ENCODE data around the gene GPR61. TPM values are rescaled to one million over a fixed set of nuclear protein-coding genes. Genes with fewer than 3 reads are reported as not detected.

The GPR61 gene
- polyA plus RNA-seq, 1 donor (not counting 4 experiments of a cell fraction or from before 2014, with no cell fraction given) = not detected

GRCh38 chr1:109543988-109544735 is 4.5 kb downstream of the GPR61 start:
- Histone ChIP-seq H3K27ac (ENCODE audit: control insufficient read depth, insufficient read depth, low read length) (no peak overlapping the region), H3K79me2 (ENCODE audit: control insufficient read depth, insufficient read depth, low read length) (peaks cover 23% of the 10 kb centered on the region), H3K36me3 (ENCODE audit: control insufficient read depth in 2 of 2, extremely low read depth in 1 of 2, insufficient read depth in 2 of 2, low read length in 2 of 2) (no peaks in the 10 kb centered on the region), H3K9me3 (ENCODE audit: control insufficient read depth, low read depth, low read length) (no peaks in the 10 kb centered on the region), H3K9ac (ENCODE audit: control insufficient read depth, extremely low read depth, insufficient read depth, low read length) (no peak overlapping the region), H3K4me2 (ENCODE audit: control insufficient read depth, extremely low read depth, insufficient read depth, low read depth, low read length) (no peak overlapping the region), H2AFZ (ENCODE audit: control insufficient read depth, low read length) (no peak overlapping the region), H3K27me3 (ENCODE audit: control insufficient read depth, extremely low read depth, insufficient read depth, low read length) (no peaks in the 10 kb centered on the region), H3K9me1 (ENCODE audit: control insufficient read depth, extremely low read depth, insufficient read depth, low read length) (no peaks in the 10 kb centered on the region), H3K4me1 (ENCODE audit: control insufficient read depth, extremely low read depth, insufficient read depth, low read length) (peaks cover 9% of the 10 kb centered on the region), H4K20me1 (ENCODE audit: control insufficient read depth, extremely low read depth, insufficient read depth, low read length) (no peaks in the 10 kb centered on the region), H3K4me3 (ENCODE audit: control insufficient read depth in 2 of 3, extremely low read depth in 1 of 3, insufficient read depth in 2 of 3, low read depth in 1 of 3, low read length in 3 of 3) (no peak overlapping the region)
- dilution Hi-C loops (cut with MboI; ENCODE audit: extremely low pct_ligation_motif_present, low sequenced_read_pairs) = no loop called here
- TF ChIP-seq CTCF (optimal IDR thresholded peaks at IDR 0.05 in 1 of 3, IDR thresholded peaks at IDR 0.05 in 1 of 3, conservative IDR thresholded peaks at IDR 0.05 in 1 of 3; ENCODE audit: extremely low read depth in 1 of 3, insufficient read depth in 2 of 3, low read length in 3 of 3) (no peak), EZH2 (IDR thresholded peaks at IDR 0.05; ENCODE audit: low read length) (no peak)
- FAIRE-seq (no peak), DNase-seq (ENCODE audit: low read depth, low spot score) (no peak)

- peak overlapping the region; percentile 98 for H3K9ac ChIP-seq (ENCODE audit: control insufficient read depth, extremely low read depth, insufficient read depth, low read length)
- H3K9me1 ChIP-seq (ENCODE audit: control insufficient read depth, extremely low read depth, insufficient read depth, low read length) = no peaks in the 10 kb centered on the region
- H3K4me1 ChIP-seq (ENCODE audit: control insufficient read depth, extremely low read depth, insufficient read depth, low read length) = peaks cover 14% of the 10 kb centered on the region
- DNase-seq (ENCODE audit: low read depth, low spot score) = peak; percentile 41
- TF ChIP-seq CTCF (optimal IDR thresholded peaks at IDR 0.05 in 1 of 3, IDR thresholded peaks at IDR 0.05 in 1 of 3, conservative IDR thresholded peaks at IDR 0.05 in 1 of 3; ENCODE audit: extremely low read depth in 1 of 3, insufficient read depth in 2 of 3, low read length in 3 of 3) = peak; percentile 73 to 93 (median 84)
- no peak for TF ChIP-seq EZH2 (IDR thresholded peaks at IDR 0.05; ENCODE audit: low read length)
- H3K36me3 ChIP-seq (ENCODE audit: control insufficient read depth in 2 of 2, extremely low read depth in 1 of 2, insufficient read depth in 2 of 2, low read length in 2 of 2) = peaks cover 0 to 3% of the 10 kb centered on the region in 2 experiments
- peaks cover 47% of the 10 kb centered on the region for H3K79me2 ChIP-seq (ENCODE audit: control insufficient read depth, insufficient read depth, low read length)
- peak; percentile 58 for FAIRE-seq
- H4K20me1 ChIP-seq (ENCODE audit: control insufficient read depth, extremely low read depth, insufficient read depth, low read length) = peaks cover 9% of the 10 kb centered on the region
- dilution Hi-C loops (cut with MboI; ENCODE audit: extremely low pct_ligation_motif_present, low sequenced_read_pairs) = no loop called here
- H3K27me3 ChIP-seq (ENCODE audit: control insufficient read depth, extremely low read depth, insufficient read depth, low read length) = no peaks in the 10 kb centered on the region
- peak overlapping the region; percentile 83 to 97 (median 88) for H3K4me3 ChIP-seq (ENCODE audit: control insufficient read depth in 2 of 3, extremely low read depth in 1 of 3, insufficient read depth in 2 of 3, low read depth in 1 of 3, low read length in 3 of 3)
- peak overlapping the region; percentile 96 for H3K27ac ChIP-seq (ENCODE audit: control insufficient read depth, insufficient read depth, low read length)
- peak overlapping the region; percentile 98 for H3K4me2 ChIP-seq (ENCODE audit: control insufficient read depth, extremely low read depth, insufficient read depth, low read depth, low read length)
- peak overlapping the region; percentile 94 for H2AFZ ChIP-seq (ENCODE audit: control insufficient read depth, low read length)
- no peaks in the 10 kb centered on the region for H3K9me3 ChIP-seq (ENCODE audit: control insufficient read depth, low read depth, low read length)
Observed at GRCh38 chr1:109546311-109547109, 6.8 kb downstream of the GPR61 start.

Measured in keratinocyte (primary cell).